Peyer's patch (tissue), 4 donors: Measurements from ENCODE around the gene LRCH2.

ENCODE experiments used
- CTCF ChIP-seq, 6 experiments: fragments of 450-650 bp in 4 of 6; fragments of 200-600 bp in 2 of 6; sonication (generic) in 1 of 6; IDR thresholded peaks; one replicate each; pipeline ENCODE4 v1.5.1; 2017 to 2019; ENCODE audit warnings: antibody characterized with exemption in 6 of 6, mild to moderate bottlenecking in 3 of 6, moderate library complexity in 1 of 6
- POLR2A ChIP-seq, 2 donors: fragments of 450-650 bp; IDR thresholded peaks; one replicate each; pipeline ENCODE4 v1.5.1; 2017; ENCODE audit warnings: antibody characterized with exemption in 2 of 2, mild to moderate bottlenecking in 2 of 2, moderate library complexity in 2 of 2

DNA sequence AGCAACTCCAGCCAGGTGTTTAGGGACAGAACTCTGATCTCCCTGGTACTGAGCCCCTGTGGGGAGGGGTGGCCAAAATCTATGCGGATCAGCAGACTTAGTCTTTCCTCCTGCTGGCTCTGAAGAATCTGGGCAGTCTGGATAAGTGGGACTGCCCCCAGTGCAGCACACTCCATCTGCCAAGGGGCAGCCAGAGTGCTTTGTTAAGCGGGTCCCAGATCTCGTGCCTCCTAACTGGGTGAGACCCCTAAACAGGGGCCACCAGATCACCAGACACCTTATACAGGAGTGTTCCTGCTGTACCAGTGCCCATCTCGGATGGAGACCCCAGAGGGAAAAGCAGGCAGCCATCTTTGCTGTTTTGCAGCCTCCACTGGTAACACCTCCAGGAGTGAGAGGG, 135.0 kb downstream of the LRCH2 start:
- TF ChIP-seq CTCF (IDR thresholded peaks at IDR 0.05) (no peak), POLR2A (IDR thresholded peaks at IDR 0.05) (no peak)
